HepG2 (cell line): ENCODE data around the gene PIEZO1. TPM values are rescaled to one million over a fixed set of nuclear protein-coding genes. Genes with fewer than 3 reads are reported as not detected.
A peak's percentile ranks its signal among the peaks of the same experiment; 100 is the strongest.

Experiments used
- CBFB ChIP-seq: sonication (generic); formaldehyde crosslinking; IDR thresholded peaks from 2 replicates; pipeline ENCODE4 v1.4.0; 2020; ENCODE audit warnings: missing genetic modification reagents
- HNRNPLL ChIP-seq: fragments of 200-400 bp; formaldehyde crosslinking; IDR thresholded peaks from 2 replicates; pipeline ENCODE4 v1.6.1; 2017; ENCODE audit warnings: mild to moderate bottlenecking, low read depth, low read length; ENCODE audit not compliant: poor library complexity, severe bottlenecking
- JDP2 ChIP-seq: sonication (generic); formaldehyde crosslinking; IDR thresholded peaks from 2 replicates; pipeline ENCODE4 v1.8.1; 2022; ENCODE audit warnings: missing genetic modification reagents, borderline replicate concordance
- MEF2D ChIP-seq: sonication (generic); formaldehyde crosslinking; IDR thresholded peaks from 2 replicates; pipeline ENCODE4 v1.5.1; 2020; ENCODE audit warnings: mild to moderate bottlenecking, missing genetic modification reagents
- NCOR1 ChIP-seq: fragments of 200-600 bp; sonication (generic); IDR thresholded peaks from 2 replicates; pipeline ENCODE4 v1.7.0; 2017; ENCODE audit warnings: antibody characterized with exemption, low read length, borderline replicate concordance
- PAF1 ChIP-seq: IDR thresholded peaks from 2 replicates; pipeline ENCODE4 v1.6.1; 2016; ENCODE audit warnings: missing genetic modification reagents, missing compliant biosample characterization
- PTBP1 ChIP-seq: fragments of 200-400 bp; formaldehyde crosslinking; IDR thresholded peaks from 2 replicates; pipeline ENCODE4 v1.6.1; 2018; ENCODE audit warnings: low read length, low read depth; ENCODE audit not compliant: poor library complexity, severe bottlenecking
- RAD21 ChIP-seq: fragments of 450-650 bp; formaldehyde crosslinking; IDR thresholded peaks from 2 replicates; pipeline ENCODE4 v1.5.0; 2020; ENCODE audit warnings: mild to moderate bottlenecking
- RARA ChIP-seq: IDR thresholded peaks from 2 replicates; pipeline ENCODE4 v1.6.1; 2016; ENCODE audit warnings: missing genetic modification reagents, missing compliant biosample characterization
- RFX1 ChIP-seq: fragments of 450-650 bp; IDR thresholded peaks from 2 replicates; pipeline ENCODE4 v1.6.1; 2017
- RORA ChIP-seq: sonication (generic); formaldehyde crosslinking; IDR thresholded peaks from 2 replicates; pipeline ENCODE4 v1.5.0; 2020; ENCODE audit warnings: mild to moderate bottlenecking, missing genetic modification reagents, moderate library complexity
- ZFP36L2 ChIP-seq: sonication (generic); formaldehyde crosslinking; IDR thresholded peaks from 2 replicates; pipeline ENCODE4 v1.4.0; 2020; ENCODE audit warnings: missing genetic modification reagents
- ZNF282 ChIP-seq: fragments of 450-650 bp; IDR thresholded peaks from 2 replicates; pipeline ENCODE4 v1.6.1; 2018; ENCODE audit not compliant: partially characterized antibody
- ZNF446 ChIP-seq: sonication (generic); formaldehyde crosslinking; IDR thresholded peaks from 2 replicates; pipeline ENCODE4 v1.5.0; 2020; ENCODE audit warnings: mild to moderate bottlenecking, missing genetic modification reagents
- ZNF451 ChIP-seq: sonication (generic); formaldehyde crosslinking; IDR thresholded peaks from 2 replicates; pipeline ENCODE4 v1.5.0; 2020; ENCODE audit warnings: mild to moderate bottlenecking, missing genetic modification reagents
- ZNF546 ChIP-seq: sonication (generic); formaldehyde crosslinking; conservative IDR thresholded peaks from 2 replicates; pipeline ENCODE4 v1.8.1; 2023; ENCODE audit warnings: mild to moderate bottlenecking, missing genetic modification reagents
- ZNF781 ChIP-seq: sonication (generic); formaldehyde crosslinking; IDR thresholded peaks from 2 replicates; pipeline ENCODE4 v1.5.1; 2020; ENCODE audit warnings: borderline replicate concordance, mild to moderate bottlenecking, missing genetic modification reagents; ENCODE audit errors: not compliant biosample characterization
- polyA plus RNA-seq, 8 experiments: library from polyadenylated mRNA; depleted of rRNA in 3 of 8; stranded (reverse) in 7 of 8; unstranded in 1 of 8; fragments of >200 nt; fragmentation: Illumina TruSeq in 4 of 8; extraction: Trizol in 4 of 8; gene quantifications; 2 replicates each; pipeline versions ENCODE4 v1.2.1 to v1.2.3, GENCODE V29; 2011 to 2016; ENCODE audit warnings: low read depth in 4 of 8, missing spikeins in 1 of 8, mixed read lengths in 1 of 8; ENCODE audit not compliant: insufficient read depth in 1 of 8
- total RNA-seq, 5 experiments: library from RNA; depleted of rRNA; stranded (reverse); fragments of >200 nt; fragmentation: Illumina TruSeq; extraction: Trizol; gene quantifications; 2 replicates each; pipeline ENCODE4 v1.2.3, GENCODE V29; 2016; ENCODE audit warnings: low read depth in 1 of 5
- TF ChIP-seq, protein P1 (sequence below): sonication (generic); formaldehyde crosslinking; IDR thresholded peaks from 2 replicates; pipeline ENCODE4 v1.5.0; 2020; ENCODE audit warnings: missing genetic modification reagents
- TF ChIP-seq, protein P2 (sequence below), 2 experiments: fragments of 450-650 bp in 1 of 2; sonication (generic) in 1 of 2; formaldehyde crosslinking; IDR thresholded peaks; 2 replicates each; pipeline versions ENCODE4 v1.5.0 to v1.8.0; 2020 to 2022; ENCODE audit warnings: mild to moderate bottlenecking in 1 of 2, missing genetic modification reagents in 1 of 2
- TF ChIP-seq, protein P3 (sequence below): sonication (generic); formaldehyde crosslinking; IDR thresholded peaks from 2 replicates; pipeline ENCODE4 v1.4.0; 2020; ENCODE audit warnings: missing genetic modification reagents
- TF ChIP-seq, protein P4 (sequence below): sonication (generic); formaldehyde crosslinking; IDR thresholded peaks from 2 replicates; pipeline ENCODE4 v1.4.0; 2020; ENCODE audit warnings: missing genetic modification reagents, borderline replicate concordance
- TF ChIP-seq, protein P5 (sequence below): sonication (generic); formaldehyde crosslinking; conservative IDR thresholded peaks from 2 replicates; pipeline ENCODE4 v1.4.0; 2020; ENCODE audit warnings: missing genetic modification reagents

PIEZO1 gene
- total and polyA plus RNA-seq, 2 of the 13 experiments (the other 11 are each of a cell fraction or from before 2014, with no cell fraction given): 67.9 to 85.0 TPM

DNA sequence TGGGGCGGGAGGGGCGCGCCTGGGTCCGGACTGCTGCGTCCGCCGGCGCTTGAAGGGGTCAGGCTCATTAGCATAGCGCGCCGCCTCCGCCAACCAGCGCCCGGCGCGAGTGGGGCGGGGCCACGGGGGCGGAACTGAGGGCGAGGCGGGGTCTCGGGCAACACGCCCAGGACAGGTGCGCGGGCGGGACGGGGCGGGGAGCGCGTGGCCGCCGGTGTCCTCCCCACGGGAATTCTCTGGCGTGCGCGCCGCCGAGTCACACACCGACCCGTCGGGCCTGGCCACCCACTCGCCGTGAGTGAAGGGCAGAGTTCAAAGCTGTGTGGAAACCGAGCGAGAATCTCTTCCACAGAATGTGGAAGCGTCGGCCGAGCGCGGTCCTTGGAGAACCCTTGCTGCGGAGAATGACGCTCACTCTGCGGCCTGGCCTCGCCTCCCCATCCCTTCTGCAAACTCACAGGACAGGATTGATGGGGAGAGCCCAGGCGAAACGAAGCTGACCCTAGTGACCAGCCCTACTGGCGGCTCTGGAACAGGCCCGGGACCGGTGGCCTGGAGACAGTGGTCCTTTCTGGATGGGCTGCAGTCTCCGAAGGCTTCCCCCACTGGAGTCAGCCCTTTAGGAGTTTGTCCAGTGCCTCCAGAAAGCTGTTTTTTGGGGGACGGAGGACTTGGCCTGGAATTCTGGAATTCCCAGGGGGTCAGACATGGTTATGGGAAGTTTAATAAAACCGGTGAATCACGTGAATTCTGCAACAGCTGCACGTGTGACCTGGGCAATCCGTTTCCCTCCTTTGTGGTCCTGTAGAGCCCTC, 98.4 kb downstream of the PIEZO1 start, which contains the start of gene SNAI3 (continued):
- peak; percentile 34 for TF ChIP-seq HNRNPLL
- TF ChIP-seq PTBP1: no peak
- TF ChIP-seq MEF2D (CRISPR knock-in tag): peak; percentile 38; the same call in 1 of the 2 replicates
- TF ChIP-seq ZNF451: 0 out of 2 replicates have a peak, but pooled peaks have one; percentile 12
- TF ChIP-seq RAD21 (CRISPR knock-in tag): peak; percentile 17
- no peak for TF ChIP-seq ZNF282
- no peak for TF ChIP-seq PAF1
- TF ChIP-seq ZFP36L2 (CRISPR knock-in tag): no peak
- TF ChIP-seq, protein P1, sequence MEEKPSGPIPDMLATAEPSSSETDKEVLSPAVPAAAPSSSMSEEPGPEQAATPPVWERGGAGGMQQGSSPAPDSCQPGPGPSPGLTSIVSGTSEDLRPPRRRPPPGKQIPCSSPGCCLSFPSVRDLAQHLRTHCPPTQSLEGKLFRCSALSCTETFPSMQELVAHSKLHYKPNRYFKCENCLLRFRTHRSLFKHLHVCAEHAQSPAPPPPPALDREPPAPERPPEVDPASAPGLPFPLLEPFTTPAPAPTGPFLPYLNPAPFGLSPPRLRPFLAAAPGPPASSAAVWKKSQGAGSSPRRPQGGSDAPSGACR (CRISPR knock-in tag): no peak; the same call in 1 of the 2 replicates
- TF ChIP-seq CBFB (CRISPR knock-in tag): no peak
- no peak for TF ChIP-seq RARA
- TF ChIP-seq ZNF781 (CRISPR knock-in tag): no peak
- TF ChIP-seq RFX1: no peak
- TF ChIP-seq ZNF546: 0 out of 2 replicates have a peak, but pooled peaks have one; percentile 42
- no peak for TF ChIP-seq NCOR1
- TF ChIP-seq, protein P2, sequence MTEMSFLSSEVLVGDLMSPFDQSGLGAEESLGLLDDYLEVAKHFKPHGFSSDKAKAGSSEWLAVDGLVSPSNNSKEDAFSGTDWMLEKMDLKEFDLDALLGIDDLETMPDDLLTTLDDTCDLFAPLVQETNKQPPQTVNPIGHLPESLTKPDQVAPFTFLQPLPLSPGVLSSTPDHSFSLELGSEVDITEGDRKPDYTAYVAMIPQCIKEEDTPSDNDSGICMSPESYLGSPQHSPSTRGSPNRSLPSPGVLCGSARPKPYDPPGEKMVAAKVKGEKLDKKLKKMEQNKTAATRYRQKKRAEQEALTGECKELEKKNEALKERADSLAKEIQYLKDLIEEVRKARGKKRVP (CRISPR knock-in tag; IDR thresholded peaks at IDR 0.05): no peak
- TF ChIP-seq, protein P3, sequence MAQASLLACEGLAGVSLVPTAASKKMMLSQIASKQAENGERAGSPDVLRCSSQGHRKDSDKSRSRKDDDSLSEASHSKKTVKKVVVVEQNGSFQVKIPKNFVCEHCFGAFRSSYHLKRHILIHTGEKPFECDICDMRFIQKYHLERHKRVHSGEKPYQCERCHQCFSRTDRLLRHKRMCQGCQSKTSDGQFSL (CRISPR knock-in tag): peak; percentile 55; the same call in 1 of the 2 replicates
- no peak for TF ChIP-seq RORA (CRISPR knock-in tag)
- TF ChIP-seq, protein P4, sequence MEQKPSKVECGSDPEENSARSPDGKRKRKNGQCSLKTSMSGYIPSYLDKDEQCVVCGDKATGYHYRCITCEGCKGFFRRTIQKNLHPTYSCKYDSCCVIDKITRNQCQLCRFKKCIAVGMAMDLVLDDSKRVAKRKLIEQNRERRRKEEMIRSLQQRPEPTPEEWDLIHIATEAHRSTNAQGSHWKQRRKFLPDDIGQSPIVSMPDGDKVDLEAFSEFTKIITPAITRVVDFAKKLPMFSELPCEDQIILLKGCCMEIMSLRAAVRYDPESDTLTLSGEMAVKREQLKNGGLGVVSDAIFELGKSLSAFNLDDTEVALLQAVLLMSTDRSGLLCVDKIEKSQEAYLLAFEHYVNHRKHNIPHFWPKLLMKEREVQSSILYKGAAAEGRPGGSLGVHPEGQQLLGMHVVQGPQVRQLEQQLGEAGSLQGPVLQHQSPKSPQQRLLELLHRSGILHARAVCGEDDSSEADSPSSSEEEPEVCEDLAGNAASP: peak; percentile 32; the same call in 1 of the 2 replicates
- TF ChIP-seq, protein P5, sequence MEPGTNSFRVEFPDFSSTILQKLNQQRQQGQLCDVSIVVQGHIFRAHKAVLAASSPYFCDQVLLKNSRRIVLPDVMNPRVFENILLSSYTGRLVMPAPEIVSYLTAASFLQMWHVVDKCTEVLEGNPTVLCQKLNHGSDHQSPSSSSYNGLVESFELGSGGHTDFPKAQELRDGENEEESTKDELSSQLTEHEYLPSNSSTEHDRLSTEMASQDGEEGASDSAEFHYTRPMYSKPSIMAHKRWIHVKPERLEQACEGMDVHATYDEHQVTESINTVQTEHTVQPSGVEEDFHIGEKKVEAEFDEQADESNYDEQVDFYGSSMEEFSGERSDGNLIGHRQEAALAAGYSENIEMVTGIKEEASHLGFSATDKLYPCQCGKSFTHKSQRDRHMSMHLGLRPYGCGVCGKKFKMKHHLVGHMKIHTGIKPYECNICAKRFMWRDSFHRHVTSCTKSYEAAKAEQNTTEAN (CRISPR knock-in tag): 0 out of 2 replicates have a peak, but pooled peaks have one; percentile 56
- TF ChIP-seq ZNF446 (CRISPR knock-in tag): peak; percentile 75
- no peak for TF ChIP-seq JDP2
